Common myeloid progenitor, CD34-positive (primary cell): ENCODE measurements around the gene ARHGEF2.

ENCODE experiments used
- CTCF ChIA-PET: fragments of 350-600 bp; sonication (Branson Sonifier 250); formaldehyde crosslinking; loops from one replicate; lab custom pipeline; 2021; ENCODE audit warnings: antibody characterized with exemption; lab: Charles Lee
- POLR2A ChIA-PET: fragments of 350-600 bp; sonication (Branson Sonifier 250); formaldehyde crosslinking; loops from one replicate; lab custom pipeline; 2021; ENCODE audit warnings: antibody characterized with exemption; lab: Charles Lee
- DNase-seq, 3 donors: peaks; one replicate each; pipeline versions ENCODE4 v3.0.0 to v3.0.0-alpha.2; 2013
- H3K27ac ChIP-seq, 2 experiments: 1 replicate in 1 of 2; 2 replicates in 1 of 2; pipeline ENCODE4 v1.7.0; 2013; ENCODE audit warnings: inconsistent platforms in 2 of 2, low read length in 2 of 2, mild to moderate bottlenecking in 2 of 2, low read depth in 1 of 2, moderate library complexity in 1 of 2; ENCODE audit not compliant: severe bottlenecking in 2 of 2, insufficient read depth in 1 of 2, poor library complexity in 1 of 2
- H3K27me3 ChIP-seq, 5 experiments: replicated peaks in 2 of 5; 1 replicate in 3 of 5; 2 replicates in 2 of 5; pipeline versions ENCODE4 v1.6.1 to v1.7.0; 2013; ENCODE audit warnings: low read length in 4 of 5, mild to moderate bottlenecking in 2 of 5, moderate library complexity in 2 of 5, inconsistent platforms in 1 of 5; ENCODE audit not compliant: insufficient read depth in 5 of 5, control insufficient read depth in 4 of 5
- H3K36me3 ChIP-seq, 4 experiments: 1 replicate in 2 of 4; 2 replicates in 2 of 4; pipeline versions ENCODE4 v1.6.1 to v1.7.0; 2013; ENCODE audit warnings: low read length in 3 of 4, control low read depth in 1 of 4, mild to moderate bottlenecking in 1 of 4; ENCODE audit not compliant: control insufficient read depth in 4 of 4, insufficient read depth in 4 of 4
- H3K4me1 ChIP-seq, 4 experiments: 1 replicate in 3 of 4; 2 replicates in 1 of 4; pipeline versions ENCODE4 v1.6.1 to v1.7.1; 2013; ENCODE audit warnings: low read length in 3 of 4, mild to moderate bottlenecking in 3 of 4, control low read depth in 1 of 4, inconsistent platforms in 1 of 4, moderate library complexity in 1 of 4; ENCODE audit not compliant: control insufficient read depth in 4 of 4, insufficient read depth in 4 of 4; ENCODE audit errors: control extremely low read depth in 1 of 4
- H3K4me3 ChIP-seq, 7 experiments: 1 replicate in 4 of 7; 2 replicates in 3 of 7; pipeline versions ENCODE4 v1.5.1 to v1.7.0; 2013; ENCODE audit warnings: mild to moderate bottlenecking in 7 of 7, low read length in 6 of 7, moderate library complexity in 6 of 7, inconsistent platforms in 2 of 7, low read depth in 2 of 7, control low read depth in 1 of 7; ENCODE audit not compliant: insufficient read depth in 4 of 7, control insufficient read depth in 1 of 7; ENCODE audit errors: extremely low read depth in 1 of 7
- H3K9me3 ChIP-seq, 5 experiments: 1 replicate in 4 of 5; 2 replicates in 1 of 5; pipeline versions ENCODE4 v1.6.1 to v1.7.1; 2013; ENCODE audit warnings: low read length in 4 of 5, mild to moderate bottlenecking in 2 of 5, inconsistent platforms in 1 of 5, low read depth in 1 of 5, moderate library complexity in 1 of 5; ENCODE audit not compliant: control insufficient read depth in 4 of 5, insufficient read depth in 2 of 5; ENCODE audit errors: control extremely low read depth in 1 of 5
- WGBS: methylation state at CpG from one replicate; pipeline ENCODE4 v1.1.5; 2013; ENCODE audit not compliant: insufficient coverage; 5-methylcytosine and 5-hydroxymethylcytosine counted together

ARHGEF2 gene

DNA sequence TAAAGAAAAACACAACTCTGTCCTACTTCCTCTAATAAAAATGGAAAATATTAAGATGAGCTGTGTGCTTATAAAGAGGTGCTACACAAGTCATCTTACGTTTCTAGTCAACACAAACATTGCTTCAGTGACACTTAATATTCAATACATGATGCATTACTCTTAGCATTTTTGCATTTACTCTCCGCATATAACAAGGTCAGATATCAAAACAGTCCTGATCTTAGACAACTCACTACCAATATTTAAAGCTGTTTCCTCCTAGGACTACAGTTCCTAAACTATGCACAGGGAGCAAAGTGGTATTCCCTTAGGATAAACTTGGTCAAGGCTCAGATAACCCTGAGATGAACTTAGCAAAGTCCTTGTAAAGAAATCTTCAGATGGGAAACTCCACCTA lies 79.5 kb downstream of the ARHGEF2 start:
- no peak for DNase-seq
- CTCF ChIA-PET, result interaction anchor here (0.7 to 1.7 kb wide), 3 partner anchors 16 to 340 kb away, joined by 3 to 5 read pairs (median 3); no protein-coding TSS in a partner anchor
- H3K9me3 ChIP-seq, result no peaks in the 10 kb centered on the region
- no peak overlapping the region for H3K4me3 ChIP-seq
- peaks cover 0 to 2% (median 2%) of the 10 kb centered on the region in 4 experiments for H3K4me1 ChIP-seq
- no peak overlapping the region for H3K27ac ChIP-seq
- WGBS, result 88% methylated on average over 1 of the region's 2 CpGs
- H3K36me3 ChIP-seq, result peaks cover 22 to 55% (median 33%) of the 10 kb centered on the region in 4 experiments
- no peaks in the 10 kb centered on the region for H3K27me3 ChIP-seq
- POLR2A ChIA-PET, result interaction anchor here (0.7 kb wide), 1 partner anchor 38 kb away, joined by 3 read pairs; no protein-coding TSS in a partner anchor

DNA sequence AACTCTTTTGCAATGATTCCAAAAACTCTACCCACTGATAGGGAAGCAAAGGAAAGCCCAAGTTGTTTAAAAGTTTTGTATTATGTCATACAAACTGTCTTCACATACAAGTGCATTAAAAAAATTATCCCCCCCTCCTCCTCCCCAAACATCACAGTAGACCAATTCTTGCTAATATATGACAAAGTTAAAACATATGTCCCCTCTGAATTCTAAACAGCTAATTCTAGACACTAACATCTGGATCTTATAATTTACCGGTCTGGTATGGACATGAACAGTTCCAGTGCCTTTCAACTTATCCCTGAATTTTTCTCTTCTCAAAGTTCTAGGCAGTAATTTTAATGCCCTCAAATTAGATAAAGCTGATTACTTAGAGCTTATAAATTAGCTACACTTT lies 80.6 kb downstream of the ARHGEF2 start:
- ChIA-PET CTCF (interaction anchor here (1.7 kb wide), 1 partner anchor 15 kb away, joined by 5 read pairs; no protein-coding TSS in a partner anchor), POLR2A (interaction anchor here (1.0 kb wide), 1 partner anchor 38 kb away, joined by 3 read pairs; the partner anchor contains the start of gene SYT11)
- Histone ChIP-seq H3K27me3 (no peaks in the 10 kb centered on the region), H3K36me3 (peaks cover 17 to 47% (median 30%) of the 10 kb centered on the region in 4 experiments), H3K4me3 (no peak overlapping the region), H3K9me3 (no peaks in the 10 kb centered on the region), H3K27ac (no peak overlapping the region), H3K4me1 (peaks cover 6 to 12% (median 10%) of the 10 kb centered on the region in 4 experiments)
- WGBS, result 100% methylated on average over 1 of the region's 1 CpG
- DNase-seq, result no peak
